SH-SY5Y (cell line): Measurements from ENCODE around the gene CDH15.

ENCODE experiments used
- GATA2 ChIP-seq: IDR thresholded peaks from 2 replicates; pipeline ENCODE4 v1.6.1; 2011; ENCODE audit warnings: mild to moderate bottlenecking, low read depth, low read length
- GATA3 ChIP-seq: IDR thresholded peaks from 2 replicates; pipeline ENCODE4 v1.6.1; 2011; ENCODE audit warnings: low read depth, mild to moderate bottlenecking, low read length, moderate library complexity

DNA sequence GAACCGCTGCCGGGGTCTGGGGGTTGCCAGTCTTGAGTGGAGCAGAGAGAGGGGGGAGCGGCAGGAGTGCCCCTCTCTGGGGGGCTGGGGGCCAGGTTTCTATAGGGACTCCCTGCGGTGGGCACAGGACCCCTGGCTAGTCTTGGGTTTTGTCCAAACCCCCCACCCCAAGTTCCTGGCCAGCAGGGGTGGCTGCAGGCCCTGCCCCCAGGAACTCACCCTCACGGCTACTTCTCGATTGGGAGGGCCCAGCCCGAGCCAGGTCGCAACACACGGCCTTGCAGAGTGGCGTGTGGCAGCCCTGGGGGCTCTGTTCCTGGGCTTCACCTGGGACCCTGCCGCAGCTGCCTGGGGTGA, 601 bp downstream of the CDH15 start:
- TF ChIP-seq GATA2 (no peak), GATA3 (no peak)
